HG02623 (cell line): ENCODE results near the gene LGALS3.

Source experiments
- ATAC-seq: cut with Tn5 transposase; IDR thresholded peaks from one replicate; pipeline ENCODE4 v1.9.1; 2021; ENCODE audit warnings: moderate library complexity; ENCODE audit not compliant: unreplicated experiment

The LGALS3 gene

GRCh38 chr14:55111122-55111708 lies 17.8 kb upstream of the LGALS3 start:
- no peak for ATAC-seq

GRCh38 chr14:55114720-55115119 lies 14.3 kb upstream of the LGALS3 start:
- no peak for ATAC-seq

GRCh38 chr14:55115460-55115859 lies 13.6 kb upstream of the LGALS3 start:
- ATAC-seq: no peak

GRCh38 chr14:55115861-55116245 lies 13.2 kb upstream of the LGALS3 start:
- no peak for ATAC-seq

- ATAC-seq: no peak
Observed at GRCh38 chr14:55116246-55117030, 12.6 kb upstream of the LGALS3 start.

- ATAC-seq: no peak
Observed at GRCh38 chr14:55117803-55118441, 11.1 kb upstream of the LGALS3 start.

GRCh38 chr14:55118761-55119160 lies 10.3 kb upstream of the LGALS3 start:
- ATAC-seq: no peak

GRCh38 chr14:55120571-55121495 lies 8.2 kb upstream of the LGALS3 start:
- no peak for ATAC-seq

GRCh38 chr14:55121628-55122439 lies 7.2 kb upstream of the LGALS3 start:
- ATAC-seq: no peak

- no peak for ATAC-seq
Observed at GRCh38 chr14:55122440-55122986, 6.5 kb upstream of the LGALS3 start.

GRCh38 chr14:55123101-55123500 lies 6.0 kb upstream of the LGALS3 start:
- ATAC-seq: no peak

GRCh38 chr14:55123852-55124639 lies 5.0 kb upstream of the LGALS3 start:
- ATAC-seq: no peak

GRCh38 chr14:55124774-55125386 lies 4.2 kb upstream of the LGALS3 start:
- no peak for ATAC-seq

- no peak for ATAC-seq
Observed at GRCh38 chr14:55125403-55125802, 3.6 kb upstream of the LGALS3 start.

- ATAC-seq: no peak
Observed at GRCh38 chr14:55126034-55126433, 3.0 kb upstream of the LGALS3 start.

GRCh38 chr14:55126932-55127459 lies 2.1 kb upstream of the LGALS3 start:
- ATAC-seq: no peak

GRCh38 chr14:55127460-55127951 lies 1.5 kb upstream of the LGALS3 start:
- ATAC-seq: no peak

- ATAC-seq: no peak
Observed at GRCh38 chr14:55128386-55129085, 516 bp upstream of the LGALS3 start.
